ENCODE measurements around the gene FAM131C.

DNA sequence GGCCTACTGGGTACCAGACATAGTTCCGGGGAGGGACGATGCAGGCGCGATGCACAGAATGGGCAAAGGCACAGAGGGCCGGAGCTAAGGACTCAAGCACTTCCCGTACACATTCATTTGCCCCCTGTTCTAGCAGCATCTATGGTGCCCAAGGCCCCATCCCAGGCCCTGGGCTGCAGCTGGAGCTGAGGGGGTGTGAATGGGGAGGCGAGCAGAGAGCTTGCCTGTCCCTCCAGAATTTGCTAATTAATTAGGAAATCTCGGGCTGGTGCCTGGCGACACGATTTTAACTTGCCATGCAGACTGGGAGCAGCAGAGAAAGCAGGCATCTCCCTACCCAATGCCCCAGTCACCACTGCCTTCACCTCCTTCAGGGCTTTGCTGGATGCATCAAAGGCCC is 46.5 kb upstream of the FAM131C start:
- TF ChIP-seq POLR2A (IDR thresholded peaks at IDR 0.05; ENCODE audit: low read depth, low read length) (no peak), POLR2AphosphoS5 (IDR thresholded peaks at IDR 0.05; ENCODE audit: low read depth, low read length) (no peak), TAF1 (IDR thresholded peaks at IDR 0.05; ENCODE audit: low read depth, low read length) (no peak), SPI1 (IDR thresholded peaks at IDR 0.05; ENCODE audit: low read depth, low read length) (no peak)

All from GM12891 (cell line).